ENCODE results near the gene HAUS3. TPM values are rescaled to one million over a fixed set of nuclear protein-coding genes. Genes with fewer than 3 reads are reported as not detected.

HAUS3 gene
- total RNA-seq, 1 donor, result 77.2 TPM

- H3K27me3 ChIP-seq (ENCODE audit: insufficient read depth, low read length), result no peaks in the 10 kb centered on the region
- no peak overlapping the region for H3K4me3 ChIP-seq (ENCODE audit: low read length)
- H3K4me1 ChIP-seq (ENCODE audit: insufficient read depth, low read length), result no peaks in the 10 kb centered on the region
- H3K9me3 ChIP-seq (ENCODE audit: low read depth, low read length), result no peaks in the 10 kb centered on the region
Measured at GRCh38 chr4:2186133-2186864, 55.6 kb downstream of the HAUS3 start.

GRCh38 chr4:2183394-2183793 lies 58.5 kb downstream of the HAUS3 start:
- no peaks in the 10 kb centered on the region for H3K27me3 ChIP-seq (ENCODE audit: insufficient read depth, low read length)
- H3K4me3 ChIP-seq (ENCODE audit: low read length), result no peak overlapping the region
- no peaks in the 10 kb centered on the region for H3K9me3 ChIP-seq (ENCODE audit: low read depth, low read length)
- H3K4me1 ChIP-seq (ENCODE audit: insufficient read depth, low read length), result no peaks in the 10 kb centered on the region

GRCh38 chr4:2182994-2183393 lies 58.9 kb downstream of the HAUS3 start:
- Histone ChIP-seq H3K4me1 (ENCODE audit: insufficient read depth, low read length) (no peaks in the 10 kb centered on the region), H3K27me3 (ENCODE audit: insufficient read depth, low read length) (no peaks in the 10 kb centered on the region), H3K9me3 (ENCODE audit: low read depth, low read length) (no peaks in the 10 kb centered on the region), H3K4me3 (ENCODE audit: low read length) (no peak overlapping the region)

GRCh38 chr4:2180410-2180809 lies 61.5 kb downstream of the HAUS3 start:
- Histone ChIP-seq H3K27me3 (ENCODE audit: insufficient read depth, low read length) (no peaks in the 10 kb centered on the region), H3K4me1 (ENCODE audit: insufficient read depth, low read length) (no peaks in the 10 kb centered on the region), H3K9me3 (ENCODE audit: low read depth, low read length) (no peaks in the 10 kb centered on the region), H3K4me3 (ENCODE audit: low read length) (no peak overlapping the region)

- Histone ChIP-seq H3K9me3 (ENCODE audit: low read depth, low read length) (no peaks in the 10 kb centered on the region), H3K4me3 (ENCODE audit: low read length) (no peak overlapping the region), H3K4me1 (ENCODE audit: insufficient read depth, low read length) (no peaks in the 10 kb centered on the region), H3K27me3 (ENCODE audit: insufficient read depth, low read length) (no peaks in the 10 kb centered on the region)
Measured at GRCh38 chr4:2179717-2180116, 62.2 kb downstream of the HAUS3 start.

- Histone ChIP-seq H3K9me3 (ENCODE audit: low read depth, low read length) (no peaks in the 10 kb centered on the region), H3K4me1 (ENCODE audit: insufficient read depth, low read length) (no peaks in the 10 kb centered on the region), H3K27me3 (ENCODE audit: insufficient read depth, low read length) (no peaks in the 10 kb centered on the region), H3K4me3 (ENCODE audit: low read length) (no peak overlapping the region)
Measured at GRCh38 chr4:2178986-2179385, 62.9 kb downstream of the HAUS3 start.

Other genes starting within 250 kb of the HAUS3 start
- gene NELFA, start 233.1 kb downstream of the HAUS3 start, total RNA-seq, result 17.9 TPM
- 0.10 TPM for gene NAT8L, start 182.8 kb downstream of the HAUS3 start, total RNA-seq
- 1.4 TPM for gene POLN, start within 50 bp of the HAUS3 start, total RNA-seq
- 36.1 TPM for gene MXD4, start 20.0 kb upstream of the HAUS3 start, total RNA-seq
- 8.9 TPM for gene ZFYVE28, start 176.5 kb upstream of the HAUS3 start, total RNA-seq
- gene CFAP99, start 176.8 kb upstream of the HAUS3 start, total RNA-seq, result 0.10 TPM
- gene RNF4, start 227.0 kb upstream of the HAUS3 start, total RNA-seq, result 126 TPM

Measured in mononuclear cell (primary cell).